CD4-positive, alpha-beta memory T cell (primary cell): ENCODE data around the gene TAF1C. TPM values are rescaled to one million over a fixed set of nuclear protein-coding genes. Genes with fewer than 3 reads are reported as not detected.
"Not testable (repeated sequence)": the region's sequence is repeated elsewhere in the genome, so short reads cannot be mapped to it uniquely, and the experiment has no call there.

Experiments used
- CTCF ChIA-PET: fragments of 350-600 bp; sonication (Branson Sonifier 250); formaldehyde crosslinking; loops from one replicate; lab custom pipeline; 2021; ENCODE audit warnings: inconsistent platforms; ENCODE audit not compliant: partially characterized antibody; lab: Charles Lee
- POLR2A ChIA-PET: fragments of 350-600 bp; sonication (Branson Sonifier 250); formaldehyde crosslinking; loops from one replicate; lab custom pipeline; 2021; ENCODE audit not compliant: partially characterized antibody; lab: Charles Lee
- DNase-seq, 5 donors: peaks; one replicate each; pipeline versions ENCODE4 v3.0.0 to v3.0.0-alpha.2; 2020 to 2022; ENCODE audit warnings: mixed read lengths in 1 of 5
- H3K27ac ChIP-seq: one replicate; pipeline ENCODE4 v1.7.0; 2013; ENCODE audit warnings: low read depth, low read length
- H3K27me3 ChIP-seq: 2 replicates; pipeline ENCODE4 v1.7.0; 2013; ENCODE audit warnings: mild to moderate bottlenecking, low read length, moderate library complexity; ENCODE audit not compliant: insufficient read depth
- H3K36me3 ChIP-seq: 2 replicates; pipeline ENCODE4 v1.7.0; 2013; ENCODE audit warnings: mild to moderate bottlenecking, low read length, moderate library complexity; ENCODE audit not compliant: insufficient read depth
- H3K4me1 ChIP-seq: 2 replicates; pipeline ENCODE4 v1.7.0; 2013; ENCODE audit warnings: mild to moderate bottlenecking, low read length, moderate library complexity; ENCODE audit not compliant: insufficient read depth
- H3K4me3 ChIP-seq, 2 donors: one replicate each; pipeline ENCODE4 v1.7.0; 2013; ENCODE audit warnings: low read length in 2 of 2, mild to moderate bottlenecking in 1 of 2
- H3K9me3 ChIP-seq, 2 donors: one replicate each; pipeline ENCODE4 v1.7.0; 2013; ENCODE audit warnings: low read length in 2 of 2, control low read depth in 1 of 2; ENCODE audit not compliant: control insufficient read depth in 1 of 2
- H3K27ac Mint-ChIP-seq, 7 donors: one replicate each; pipeline ENCODE4 v1.8.0; 2020 to 2021; ENCODE audit warnings: mixed read lengths in 7 of 7, mild to moderate bottlenecking in 6 of 7, inconsistent platforms in 3 of 7, moderate library complexity in 3 of 7
- H3K27me3 Mint-ChIP-seq, 2 donors: one replicate each; pipeline ENCODE4 v1.8.0; 2020 to 2021; ENCODE audit warnings: mixed read lengths in 2 of 2
- H3K36me3 Mint-ChIP-seq, 2 donors: one replicate each; pipeline ENCODE4 v1.8.0; 2020 to 2021; ENCODE audit warnings: mixed read lengths in 2 of 2, inconsistent platforms in 1 of 2, mild to moderate bottlenecking in 1 of 2
- H3K4me1 Mint-ChIP-seq, 4 donors: one replicate each; pipeline ENCODE4 v1.8.0; 2020 to 2021; ENCODE audit warnings: mixed read lengths in 4 of 4, mild to moderate bottlenecking in 1 of 4
- H3K4me3 Mint-ChIP-seq, 8 donors: one replicate each; pipeline ENCODE4 v1.8.0; 2020 to 2021; ENCODE audit warnings: mixed read lengths in 8 of 8, mild to moderate bottlenecking in 7 of 8, moderate library complexity in 6 of 8, inconsistent platforms in 3 of 8
- H3K9me3 Mint-ChIP-seq, 8 donors: one replicate each; pipeline ENCODE4 v1.8.0; 2020 to 2021; ENCODE audit warnings: mixed read lengths in 8 of 8, mild to moderate bottlenecking in 5 of 8, inconsistent platforms in 3 of 8, moderate library complexity in 1 of 8
- intact Hi-C: fragments of 100-400 bp; cut with micrococcal nuclease; formaldehyde crosslinking; loops from one replicate; pipeline ENCODE4 v1.15.1; 2023
- polyA plus RNA-seq, 2 donors: library from polyadenylated mRNA; unstranded; fragments of 300-500 nt; fragmentation: Illumina TruSeq; gene quantifications; one replicate each; pipeline ENCODE4 v1.2.3, GENCODE V29; 2021
- total RNA-seq, 2 experiments: library from RNA; stranded (reverse); gene quantifications; one replicate each; pipeline ENCODE4 v1.2.3, GENCODE V29; 2021

The TAF1C gene
- total and polyA plus RNA-seq, 4 experiments from 2014 or later: 4.1 to 102 (median 51.2) TPM

- peaks cover 11 to 12% of the 10 kb centered on the region in 2 donors for H3K27me3 Mint-ChIP-seq
These were observed 34.0 kb upstream of the TAF1C start for GRCh38 chr16:84220851-84221250.

GRCh38 chr16:84218956-84219355, 32.1 kb upstream of the TAF1C start:
- Histone ChIP-seq H3K4me3 (no peak overlapping the region), H3K27me3 (no peaks in the 10 kb centered on the region), H3K36me3 (no peaks in the 10 kb centered on the region), H3K27ac (no peak overlapping the region), H3K4me1 (no peaks in the 10 kb centered on the region), H3K9me3 (no peaks in the 10 kb centered on the region)
- no peak overlapping the region for H3K4me3 Mint-ChIP-seq
- POLR2A ChIA-PET: no interaction called here
- no peaks in the 10 kb centered on the region for H3K36me3 Mint-ChIP-seq
- intact Hi-C loops: no loop called here
- CTCF ChIA-PET: no interaction called here
- no peaks in the 10 kb centered on the region for H3K4me1 Mint-ChIP-seq
- no peaks in the 10 kb centered on the region for H3K9me3 Mint-ChIP-seq
- DNase-seq: no peak
- H3K27me3 Mint-ChIP-seq: peaks cover 11 to 12% of the 10 kb centered on the region in 2 donors
- no peak overlapping the region for H3K27ac Mint-ChIP-seq

More at GRCh38 chr16:84220851-84221250, 34.0 kb upstream of the TAF1C start:
- DNase-seq: no peak
- no peaks in the 10 kb centered on the region for H3K36me3 Mint-ChIP-seq
- H3K27ac ChIP-seq: no peak overlapping the region
- POLR2A ChIA-PET: no interaction called here
- no peaks in the 10 kb centered on the region for H3K36me3 ChIP-seq
- intact Hi-C loops: no loop called here
- H3K27me3 ChIP-seq: no peaks in the 10 kb centered on the region
- no peak overlapping the region for H3K4me3 Mint-ChIP-seq
- no peak overlapping the region for H3K4me3 ChIP-seq
- no peak overlapping the region for H3K27ac Mint-ChIP-seq
- no peaks in the 10 kb centered on the region for H3K9me3 Mint-ChIP-seq
- CTCF ChIA-PET: no interaction called here
- no peaks in the 10 kb centered on the region for H3K4me1 ChIP-seq
- no peaks in the 10 kb centered on the region for H3K9me3 ChIP-seq
- H3K4me1 Mint-ChIP-seq: no peaks in the 10 kb centered on the region

GRCh38 chr16:84218176-84218823, 31.4 kb upstream of the TAF1C start:
- Mint-ChIP-seq H3K4me1 (no peaks in the 10 kb centered on the region), H3K9me3 (no peaks in the 10 kb centered on the region), H3K4me3 (no peak overlapping the region), H3K36me3 (no peaks in the 10 kb centered on the region), H3K27me3 (peaks cover 11 to 12% of the 10 kb centered on the region in 2 donors), H3K27ac (no peak overlapping the region)
- Histone ChIP-seq H3K4me1 (no peaks in the 10 kb centered on the region), H3K9me3 (no peaks in the 10 kb centered on the region), H3K27ac (no peak overlapping the region), H3K4me3 (no peak overlapping the region), H3K27me3 (no peaks in the 10 kb centered on the region), H3K36me3 (no peaks in the 10 kb centered on the region)
- intact Hi-C loops: no loop called here
- CTCF ChIA-PET: no interaction called here
- POLR2A ChIA-PET: no interaction called here
- DNase-seq: no peak

GRCh38 chr16:84216144-84216543, 29.3 kb upstream of the TAF1C start:
- H3K4me3 ChIP-seq, H3K4me1 Mint-ChIP-seq, DNase-seq, H3K27ac ChIP-seq, POLR2A ChIA-PET, H3K4me1 ChIP-seq, intact Hi-C loops, CTCF ChIA-PET, H3K36me3 Mint-ChIP-seq, H3K27ac Mint-ChIP-seq, H3K9me3 ChIP-seq, H3K9me3 Mint-ChIP-seq, H3K27me3 Mint-ChIP-seq, H3K36me3 ChIP-seq, H3K4me3 Mint-ChIP-seq, H3K27me3 ChIP-seq: not testable (repeated sequence)

- ChIA-PET POLR2A (no interaction called here), CTCF (no interaction called here)
- Mint-ChIP-seq H3K9me3 (no peaks in the 10 kb centered on the region), H3K27me3 (peaks cover 3 to 6% of the 10 kb centered on the region in 2 donors), H3K4me3 (no peak overlapping the region), H3K36me3 (no peaks in the 10 kb centered on the region), H3K27ac (no peak overlapping the region), H3K4me1 (no peaks in the 10 kb centered on the region)
- Histone ChIP-seq H3K27me3 (no peaks in the 10 kb centered on the region), H3K27ac (no peak overlapping the region), H3K9me3 (no peaks in the 10 kb centered on the region), H3K4me3 (no peak overlapping the region), H3K36me3 (no peaks in the 10 kb centered on the region), H3K4me1 (no peaks in the 10 kb centered on the region)
- no peak for DNase-seq
- intact Hi-C loops: no loop called here
These were observed 28.7 kb upstream of the TAF1C start for GRCh38 chr16:84215531-84215930.

GRCh38 chr16:84214451-84215066, 27.7 kb upstream of the TAF1C start:
- no peaks in the 10 kb centered on the region for H3K9me3 ChIP-seq
- no peak overlapping the region for H3K27ac Mint-ChIP-seq
- CTCF ChIA-PET: no interaction called here
- no peaks in the 10 kb centered on the region for H3K4me1 Mint-ChIP-seq
- H3K4me1 ChIP-seq: no peaks in the 10 kb centered on the region
- H3K27me3 ChIP-seq: no peaks in the 10 kb centered on the region
- peaks cover 0 to 2% (median 0%) of the 10 kb centered on the region in 8 donors for H3K9me3 Mint-ChIP-seq
- no peak overlapping the region for H3K27ac ChIP-seq
- no peaks in the 10 kb centered on the region for H3K36me3 ChIP-seq
- DNase-seq: no peak
- no peaks in the 10 kb centered on the region for H3K36me3 Mint-ChIP-seq
- peaks cover 3 to 5% of the 10 kb centered on the region in 2 donors for H3K27me3 Mint-ChIP-seq
- POLR2A ChIA-PET: no interaction called here
- intact Hi-C loops: no loop called here
- H3K4me3 ChIP-seq: no peak overlapping the region
- no peak overlapping the region for H3K4me3 Mint-ChIP-seq

GRCh38 chr16:84212631-84213030, 25.8 kb upstream of the TAF1C start:
- Mint-ChIP-seq H3K27ac (no peak overlapping the region), H3K4me3 (no peak overlapping the region), H3K36me3 (no peaks in the 10 kb centered on the region), H3K4me1 (no peaks in the 10 kb centered on the region), H3K27me3 (peaks cover 0 to 2% of the 10 kb centered on the region in 2 donors), H3K9me3 (peaks cover 0 to 2% (median 0%) of the 10 kb centered on the region in 8 donors)
- Histone ChIP-seq H3K27ac (no peak overlapping the region), H3K4me1 (no peaks in the 10 kb centered on the region), H3K4me3 (no peak overlapping the region), H3K27me3 (no peaks in the 10 kb centered on the region), H3K9me3 (no peaks in the 10 kb centered on the region), H3K36me3 (no peaks in the 10 kb centered on the region)
- ChIA-PET POLR2A (no interaction called here), CTCF (no interaction called here)
- no peak for DNase-seq
- intact Hi-C loops: no loop called here
